Spleen (tissue), 13 donors: Measurements from ENCODE around the gene GPRIN3. TPM values are rescaled to one million over a fixed set of nuclear protein-coding genes. Genes with fewer than 3 reads are reported as not detected.
A peak's percentile ranks its signal among the peaks of the same experiment; 100 is the strongest.

Source experiments
- DNase-seq: peaks from one replicate; pipeline ENCODE4 v3.0.0-alpha.2; 2020
- H3K27ac ChIP-seq, 8 donors: fragments of 200-600 bp; sonication (generic) in 7 of 8; 1 replicate in 4 of 8; 2 replicates in 4 of 8; pipeline versions ENCODE4 v1.5.0 to v1.8.0; 2016 to 2021; ENCODE audit warnings: inconsistent platforms in 4 of 8, mild to moderate bottlenecking in 4 of 8, moderate library complexity in 1 of 8
- H3K27me3 ChIP-seq, 7 donors: fragments of 200-600 bp; sonication (generic) in 6 of 7; replicated peaks in 1 of 7; 1 replicate in 4 of 7; 2 replicates in 3 of 7; pipeline versions ENCODE4 v1.5.0 to v1.8.0; 2016 to 2021; ENCODE audit warnings: inconsistent platforms in 3 of 7, mild to moderate bottlenecking in 1 of 7
- H3K36me3 ChIP-seq, 6 donors: fragments of 200-600 bp; sonication (generic) in 5 of 6; 1 replicate in 4 of 6; 2 replicates in 2 of 6; pipeline versions ENCODE4 v1.5.0 to v1.8.0; 2016 to 2021; ENCODE audit warnings: inconsistent platforms in 2 of 6
- H3K4me1 ChIP-seq, 6 donors: fragments of 200-600 bp; sonication (generic) in 5 of 6; 1 replicate in 3 of 6; 2 replicates in 3 of 6; pipeline versions ENCODE4 v1.5.0 to v1.8.0; 2016 to 2021; ENCODE audit warnings: inconsistent platforms in 3 of 6
- H3K4me3 ChIP-seq, 8 donors: fragments of 200-600 bp; sonication (generic) in 7 of 8; 1 replicate in 4 of 8; 2 replicates in 4 of 8; pipeline versions ENCODE4 v1.5.0 to v1.8.0; 2016 to 2021; ENCODE audit warnings: inconsistent platforms in 4 of 8, mild to moderate bottlenecking in 4 of 8, moderate library complexity in 2 of 8
- H3K9me3 ChIP-seq, 8 donors: fragments of 200-600 bp; sonication (generic) in 7 of 8; 1 replicate in 4 of 8; 2 replicates in 4 of 8; pipeline versions ENCODE4 v1.5.0 to v1.8.0; 2016 to 2021; ENCODE audit warnings: inconsistent platforms in 4 of 8
- CTCF ChIP-seq, 11 experiments: fragments of 200-600 bp in 7 of 11; fragments of 450-650 bp in 4 of 11; sonication (generic) in 4 of 11; IDR thresholded peaks in 8 of 11; conservative IDR thresholded peaks in 3 of 11; 1 replicate in 7 of 11; 2 replicates in 4 of 11; pipeline versions ENCODE4 v1.4.0 to v1.8.0; 2016 to 2021; ENCODE audit warnings: antibody characterized with exemption in 11 of 11, inconsistent platforms in 4 of 11, mild to moderate bottlenecking in 1 of 11
- POLR2A ChIP-seq, 3 donors: fragments of 450-650 bp; IDR thresholded peaks; one replicate each; pipeline ENCODE4 v1.5.1; 2017; ENCODE audit warnings: antibody characterized with exemption in 3 of 3, mild to moderate bottlenecking in 1 of 3
- POLR2AphosphoS5 ChIP-seq, 3 donors: sonication (generic); formaldehyde crosslinking; IDR thresholded peaks; one replicate each; pipeline ENCODE4 v1.5.1; 2017; ENCODE audit warnings: antibody characterized with exemption in 3 of 3
- WGBS, 5 donors: extraction: QIAGEN DNeasy Blood & Tissue Kit in 3 of 5; methylation state at CpG; one replicate each; pipeline versions ENCODE4 v1.1.5 to v1.1.7; 2013 to 2018; 5-methylcytosine and 5-hydroxymethylcytosine counted together
- intact Hi-C: fragments of 100-400 bp; cut with DNase I; formaldehyde crosslinking; loops from one replicate; pipeline ENCODE4 v1.15.0; 2023; ENCODE audit warnings: low total_unique reads
- long read RNA-seq, 2 donors: transcript quantifications; one replicate each; lab custom pipeline, GENCODE V29; 2026
- polyA plus RNA-seq, 3 donors: library from polyadenylated mRNA; stranded (reverse); fragments of 200-250 nt; gene quantifications; one replicate each; pipeline ENCODE4 v1.2.1, GENCODE V29; 2013
- total RNA-seq, 7 donors: library from RNA; depleted of rRNA in 3 of 7; stranded (reverse); fragments of >200 nt in 3 of 7; fragmentation: NEBNext Ultra II Directional in 4 of 7; extraction: Animal tissue kit (Norgen Biotek cat#: 25700) in 4 of 7; gene quantifications; one replicate each; pipeline versions ENCODE4 v1.1.0 to v1.2.1, GENCODE V29; 2016 to 2021
- donor health status: healthy with polysubstance abuse.
- donor health status: DM: no; HTN: no; CAD: no; lungs with moderate emphysema.
- donor health status: DM: no; HTN: no; CAD: no.
- donor health status: Bipolar disorder and iron deficiency.
- donor health status: healthy.
- donor health status: DM: no; HTN: no; CAD: no.
- donor health status: DM: yes; HTN: yes; CAD: no.

GPRIN3 gene
- 10 to 100 TPM; 22.9 to 40.2 (median 29.5) TPM for total RNA-seq
- 1 to 10 TPM; 1.6 to 2.2 (median 2.0) TPM for polyA plus RNA-seq
- long read RNA-seq, donor 1, full-length matches to known transcripts = 7 of 7 reads
- long read RNA-seq, donor 1, partial matches to known transcripts = 0 of 7 reads
- long read RNA-seq, donor 1, other reads (novel, unspliced or antisense) = 0 of 7 reads
- long read RNA-seq, donor 2, full-length matches to known transcripts = 6 of 6 reads
- long read RNA-seq, donor 2, partial matches to known transcripts = 0 of 6 reads
- long read RNA-seq, donor 2, other reads (novel, unspliced or antisense) = 0 of 6 reads

- intact Hi-C loops = no loop called here
Observed at GRCh38 chr4:89307446-89308160, at the start of gene GPRIN3. Gene GPRIN3 (minus strand): TSS chr4:89307800. CDS start chr4:89250110, 57,690 bp downstream.

GRCh38 chr4:89357340-89357739 lies 49.7 kb upstream of the GPRIN3 start:
- Histone ChIP-seq H3K27me3 (no peaks in the 10 kb centered on the region), H3K36me3 (no peaks in the 10 kb centered on the region), H3K9me3 (no peaks in the 10 kb centered on the region), H3K27ac (no peak overlapping the region), H3K4me3 (no peak overlapping the region), H3K4me1 (no peaks in the 10 kb centered on the region)
- no peak for TF ChIP-seq POLR2A (IDR thresholded peaks at IDR 0.05)
- no peak for TF ChIP-seq POLR2AphosphoS5 (IDR thresholded peaks at IDR 0.05)
- no peak for TF ChIP-seq CTCF (IDR thresholded peaks at IDR 0.05 in 8 of 11, conservative IDR thresholded peaks at IDR 0.05 in 3 of 11)
- intact Hi-C loops = no loop called here
- WGBS, 5 donors = 93 to 98% (median 96%) methylated on average over 3 of the region's 3 CpGs
- no peak for DNase-seq

More at GRCh38 chr4:89307446-89308160, at the start of gene GPRIN3:
- Histone ChIP-seq H3K4me1 (peaks cover 12 to 71% (median 34%) of the 10 kb centered on the region in 6 donors), H3K27ac (peak within 1 kb of the TSS; percentile 49 to 90 (median 82)), H3K27me3 (peaks cover 0 to 20% (median 0%) of the 10 kb centered on the region in 7 donors), H3K4me3 (peak within 1 kb of the TSS; percentile 49 to 75 (median 63)), H3K36me3 (no peaks in the 10 kb centered on the region), H3K9me3 (no peaks in the 10 kb centered on the region)
- TF ChIP-seq CTCF (IDR thresholded peaks at IDR 0.05 in 8 of 11, conservative IDR thresholded peaks at IDR 0.05 in 3 of 11) (peak in 1 of 11 experiments; percentile 14), POLR2A (IDR thresholded peaks at IDR 0.05) (peak in 1 of 3 donors; percentile 34), POLR2AphosphoS5 (IDR thresholded peaks at IDR 0.05) (peak; percentile 81 to 87 (median 86))
- DNase-seq = peak; percentile 92
- 0 to 1% (median 0%) methylated on average over 5 to 67 of the region's 67 CpGs for WGBS, 5 donors

- no peaks in the 10 kb centered on the region for H3K36me3 ChIP-seq
- no peak overlapping the region for H3K27ac ChIP-seq
- no peak for TF ChIP-seq POLR2A (IDR thresholded peaks at IDR 0.05)
- TF ChIP-seq POLR2AphosphoS5 (IDR thresholded peaks at IDR 0.05) = no peak
- no peak for TF ChIP-seq CTCF (IDR thresholded peaks at IDR 0.05 in 8 of 11, conservative IDR thresholded peaks at IDR 0.05 in 3 of 11)
- 80 to 98% (median 92%) methylated on average over 1 of the region's 1 CpG for WGBS, 5 donors
- no peak for DNase-seq
- H3K4me1 ChIP-seq = no peaks in the 10 kb centered on the region
- H3K9me3 ChIP-seq = no peaks in the 10 kb centered on the region
- H3K4me3 ChIP-seq = no peak overlapping the region
- intact Hi-C loops = no loop called here
- no peaks in the 10 kb centered on the region for H3K27me3 ChIP-seq
Observed at GRCh38 chr4:89356086-89356485, 48.5 kb upstream of the GPRIN3 start.

- intact Hi-C loops = no loop called here
- Histone ChIP-seq H3K4me3 (no peak overlapping the region), H3K27me3 (no peaks in the 10 kb centered on the region), H3K9me3 (peaks cover 0 to 11% (median under 1%) of the 10 kb centered on the region in 8 donors), H3K4me1 (no peaks in the 10 kb centered on the region), H3K27ac (no peak overlapping the region), H3K36me3 (no peaks in the 10 kb centered on the region)
- TF ChIP-seq CTCF (IDR thresholded peaks at IDR 0.05 in 8 of 11, conservative IDR thresholded peaks at IDR 0.05 in 3 of 11) = no peak
- TF ChIP-seq POLR2AphosphoS5 (IDR thresholded peaks at IDR 0.05) = no peak
- TF ChIP-seq POLR2A (IDR thresholded peaks at IDR 0.05) = no peak
- no peak for DNase-seq
- 93 to 99% (median 94%) methylated on average over 3 of the region's 3 CpGs for WGBS, 5 donors
Observed at GRCh38 chr4:89353514-89353913, 45.9 kb upstream of the GPRIN3 start.
